HEK293 (cell line): ENCODE measurements around the gene COL6A5.

Experiments
- CTCF ChIP-seq: fragments of 450-650 bp; formaldehyde crosslinking; IDR thresholded peaks from 2 replicates; pipeline ENCODE4 v1.5.1; 2016; ENCODE audit warnings: missing biosample characterization, missing genetic modification characterization
- ZBTB17 ChIP-seq: fragments of 450-650 bp; formaldehyde crosslinking; IDR thresholded peaks from 2 replicates; pipeline ENCODE4 v1.5.1; 2016; ENCODE audit warnings: missing biosample characterization, missing genetic modification characterization
- ZNF140 ChIP-seq: fragments of 450-650 bp; formaldehyde crosslinking; IDR thresholded peaks from 2 replicates; pipeline ENCODE4 v1.5.1; 2016; ENCODE audit warnings: missing biosample characterization, missing genetic modification characterization
- ZNF302 ChIP-seq: fragments of 450-650 bp; formaldehyde crosslinking; IDR thresholded peaks from 2 replicates; pipeline ENCODE4 v1.5.1; 2016; ENCODE audit warnings: missing biosample characterization, missing genetic modification characterization, low read depth
- ZNF341 ChIP-seq: fragments of 450-650 bp; formaldehyde crosslinking; IDR thresholded peaks from 2 replicates; pipeline ENCODE4; 2016; ENCODE audit warnings: low read depth, missing biosample characterization, missing genetic modification characterization
- ZNF423 ChIP-seq: fragments of 450-650 bp; formaldehyde crosslinking; IDR thresholded peaks from 2 replicates; pipeline ENCODE4 v1.5.1; 2016; ENCODE audit warnings: missing biosample characterization, missing genetic modification characterization
- ZNF449 ChIP-seq: fragments of 450-650 bp; formaldehyde crosslinking; IDR thresholded peaks from 2 replicates; pipeline ENCODE4 v1.5.1; 2017; ENCODE audit warnings: missing biosample characterization, mild to moderate bottlenecking, missing genetic modification characterization, moderate library complexity

GRCh38 chr3:130424837-130425236 is 79.4 kb downstream of the COL6A5 start:
- TF ChIP-seq ZNF140 (tag by site-specific recombination): no peak
- no peak for TF ChIP-seq ZNF449 (tag by site-specific recombination)
- TF ChIP-seq ZNF341 (tag by site-specific recombination): no peak
- TF ChIP-seq ZBTB17 (tag by site-specific recombination): no peak
- TF ChIP-seq CTCF (tag by site-specific recombination): no peak
- TF ChIP-seq ZNF302 (tag by site-specific recombination): no peak
- no peak for TF ChIP-seq ZNF423
